HEK293 (cell line): ENCODE measurements around the gene IGF2BP1.

ENCODE experiments used
- CTCF ChIA-PET: fragments of 350-600 bp; formaldehyde crosslinking; extraction: SDS; loops from one replicate; lab custom pipeline; 2021; ENCODE audit warnings: antibody characterized with exemption; lab: Yijun Ruan, JAX
- POLR2A ChIA-PET: fragments of 300-600 bp; formaldehyde crosslinking; extraction: SDS; loops from one replicate; lab custom pipeline; 2020; ENCODE audit warnings: antibody characterized with exemption, inconsistent platforms; lab: Yijun Ruan, JAX
- H3K27ac ChIP-seq: fragments of 200-500 bp; sonication (Bioruptor generic); 2 replicates; pipeline ENCODE4 v1.5.1; 2014; ENCODE audit warnings: low read depth, low read length, control low read depth, inconsistent platforms; ENCODE audit errors: extremely low read depth
- H3K36me3 ChIP-seq, 2 experiments: fragments of 200-500 bp in 1 of 2; sonication (Bioruptor generic) in 1 of 2; 1 replicate in 1 of 2; 2 replicates in 1 of 2; pipeline ENCODE4 v1.5.1; 2014 to 2017; ENCODE audit warnings: inconsistent platforms in 2 of 2, low read length in 2 of 2; ENCODE audit not compliant: control insufficient read depth in 2 of 2, insufficient read depth in 1 of 2
- H3K4me1 ChIP-seq: fragments of 200-500 bp; sonication (Bioruptor generic); 2 replicates; pipeline ENCODE4 v1.5.1; 2014; ENCODE audit warnings: mild to moderate bottlenecking, low read length, inconsistent platforms; ENCODE audit not compliant: control insufficient read depth, insufficient read depth
- H3K4me3 ChIP-seq: 2 replicates; pipeline ENCODE4 v1.5.1; 2011; ENCODE audit warnings: low read depth, mild to moderate bottlenecking, control low read depth, low read length, moderate library complexity
- H3K9me3 ChIP-seq: fragments of 200-500 bp; sonication (Bioruptor generic); 2 replicates; pipeline ENCODE4 v1.5.1; 2014; ENCODE audit warnings: low read depth, low read length, inconsistent platforms; ENCODE audit not compliant: control insufficient read depth, insufficient read depth
- EGR2 ChIP-seq: fragments of 450-650 bp; formaldehyde crosslinking; IDR thresholded peaks from 2 replicates; pipeline ENCODE4 v1.5.1; 2016; ENCODE audit warnings: low read depth, missing biosample characterization, missing genetic modification characterization
- GLI2 ChIP-seq: fragments of 450-650 bp; formaldehyde crosslinking; IDR thresholded peaks from 2 replicates; pipeline ENCODE4; 2017; ENCODE audit warnings: missing biosample characterization, missing genetic modification characterization, low read depth, borderline replicate concordance
- GLIS1 ChIP-seq: fragments of 450-650 bp; formaldehyde crosslinking; IDR thresholded peaks from 2 replicates; pipeline ENCODE4 v1.5.1; 2016; ENCODE audit warnings: missing biosample characterization, missing genetic modification characterization
- KLF1 ChIP-seq: fragments of 450-650 bp; formaldehyde crosslinking; IDR thresholded peaks from 2 replicates; pipeline ENCODE4 v1.5.1; 2016; ENCODE audit warnings: missing biosample characterization, missing genetic modification characterization
- KLF8 ChIP-seq: fragments of 450-650 bp; formaldehyde crosslinking; IDR thresholded peaks from 2 replicates; pipeline ENCODE4 v1.5.1; 2016; ENCODE audit warnings: missing biosample characterization, missing genetic modification characterization
- PRDM1 ChIP-seq: fragments of 450-650 bp; formaldehyde crosslinking; IDR thresholded peaks from 2 replicates; pipeline ENCODE4; 2016; ENCODE audit warnings: missing biosample characterization, missing genetic modification characterization
- SETDB1 ChIP-seq: IDR thresholded peaks from one replicate; pipeline ENCODE4 v1.6.1; 2017; ENCODE audit warnings: mild to moderate bottlenecking, low read length, moderate library complexity, mixed read lengths; ENCODE audit not compliant: insufficient read length
- WT1 ChIP-seq: fragments of 450-650 bp; formaldehyde crosslinking; IDR thresholded peaks from 2 replicates; pipeline ENCODE4 v1.5.1; 2016; ENCODE audit warnings: missing biosample characterization, missing genetic modification characterization
- ZBTB48 ChIP-seq: fragments of 450-650 bp; formaldehyde crosslinking; IDR thresholded peaks from 2 replicates; pipeline ENCODE4 v1.5.1; 2016; ENCODE audit warnings: missing biosample characterization, missing genetic modification characterization
- ZFP37 ChIP-seq: fragments of 450-650 bp; formaldehyde crosslinking; IDR thresholded peaks from 2 replicates; pipeline ENCODE4 v1.5.1; 2016; ENCODE audit warnings: missing biosample characterization, missing genetic modification characterization
- ZFP41 ChIP-seq: fragments of 450-650 bp; formaldehyde crosslinking; IDR thresholded peaks from 2 replicates; pipeline ENCODE4 v1.5.1; 2016; ENCODE audit warnings: missing biosample characterization, missing genetic modification characterization, borderline replicate concordance
- ZNF10 ChIP-seq: fragments of 450-650 bp; formaldehyde crosslinking; IDR thresholded peaks from 2 replicates; pipeline ENCODE4 v1.5.1; 2017; ENCODE audit warnings: missing biosample characterization, missing genetic modification characterization
- ZNF19 ChIP-seq: fragments of 450-650 bp; formaldehyde crosslinking; IDR thresholded peaks from 2 replicates; pipeline ENCODE4; 2016; ENCODE audit warnings: missing biosample characterization, missing genetic modification characterization, low read depth
- ZNF223 ChIP-seq: fragments of 450-650 bp; formaldehyde crosslinking; IDR thresholded peaks from 2 replicates; pipeline ENCODE4 v1.5.1; 2016; ENCODE audit warnings: missing biosample characterization, missing genetic modification characterization
- ZNF341 ChIP-seq: fragments of 450-650 bp; formaldehyde crosslinking; IDR thresholded peaks from 2 replicates; pipeline ENCODE4; 2016; ENCODE audit warnings: low read depth, missing biosample characterization, missing genetic modification characterization
- ZNF416 ChIP-seq: fragments of 450-650 bp; formaldehyde crosslinking; IDR thresholded peaks from 2 replicates; pipeline ENCODE4 v1.5.1; 2016; ENCODE audit warnings: missing biosample characterization, missing genetic modification characterization
- ZNF433 ChIP-seq: fragments of 450-650 bp; formaldehyde crosslinking; IDR thresholded peaks from 2 replicates; pipeline ENCODE4 v1.5.1; 2016; ENCODE audit warnings: missing biosample characterization, missing genetic modification characterization, low read depth
- ZNF521 ChIP-seq: fragments of 450-650 bp; formaldehyde crosslinking; IDR thresholded peaks from 2 replicates; pipeline ENCODE4 v1.5.1; 2017; ENCODE audit warnings: missing biosample characterization, mild to moderate bottlenecking, missing genetic modification characterization
- ZNF600 ChIP-seq: fragments of 450-650 bp; formaldehyde crosslinking; IDR thresholded peaks from 2 replicates; pipeline ENCODE4 v1.5.1; 2016; ENCODE audit warnings: missing biosample characterization, missing genetic modification characterization
- ZNF621 ChIP-seq: fragments of 450-650 bp; formaldehyde crosslinking; IDR thresholded peaks from 2 replicates; pipeline ENCODE4 v1.5.1; 2017; ENCODE audit warnings: missing biosample characterization, missing genetic modification characterization
- ZNF626 ChIP-seq: fragments of 450-650 bp; sonication (Bioruptor Pico); formaldehyde crosslinking; IDR thresholded peaks from 2 replicates; pipeline ENCODE4 v1.5.1; 2018; ENCODE audit warnings: missing biosample characterization, missing genetic modification characterization, inconsistent platforms
- ZNF629 ChIP-seq: fragments of 450-650 bp; formaldehyde crosslinking; IDR thresholded peaks from 2 replicates; pipeline ENCODE4 v1.5.1; 2017; ENCODE audit warnings: missing biosample characterization, missing genetic modification characterization
- ZNF701 ChIP-seq: fragments of 450-650 bp; formaldehyde crosslinking; IDR thresholded peaks from 2 replicates; pipeline ENCODE4 v1.5.1; 2016; ENCODE audit warnings: missing biosample characterization, missing genetic modification characterization
- ZNF768 ChIP-seq: fragments of 450-650 bp; formaldehyde crosslinking; IDR thresholded peaks from 2 replicates; pipeline ENCODE4 v1.5.1; 2018; ENCODE audit warnings: missing biosample characterization, mild to moderate bottlenecking, missing genetic modification characterization
- TF ChIP-seq, protein P1 (sequence below): fragments of 450-650 bp; formaldehyde crosslinking; IDR thresholded peaks from 2 replicates; pipeline ENCODE4 v1.5.1; 2016; ENCODE audit warnings: missing biosample characterization, missing genetic modification characterization, borderline replicate concordance
- TF ChIP-seq, protein P2 (sequence below): fragments of 450-650 bp; IDR thresholded peaks from 2 replicates; pipeline ENCODE4 v1.5.1; 2018; ENCODE audit warnings: missing biosample characterization, missing genetic modification characterization
- TF ChIP-seq, protein P3 (sequence below): fragments of 450-650 bp; formaldehyde crosslinking; IDR thresholded peaks from 2 replicates; pipeline ENCODE4 v1.5.1; 2017; ENCODE audit warnings: missing biosample characterization, missing genetic modification characterization

The IGF2BP1 gene

DNA sequence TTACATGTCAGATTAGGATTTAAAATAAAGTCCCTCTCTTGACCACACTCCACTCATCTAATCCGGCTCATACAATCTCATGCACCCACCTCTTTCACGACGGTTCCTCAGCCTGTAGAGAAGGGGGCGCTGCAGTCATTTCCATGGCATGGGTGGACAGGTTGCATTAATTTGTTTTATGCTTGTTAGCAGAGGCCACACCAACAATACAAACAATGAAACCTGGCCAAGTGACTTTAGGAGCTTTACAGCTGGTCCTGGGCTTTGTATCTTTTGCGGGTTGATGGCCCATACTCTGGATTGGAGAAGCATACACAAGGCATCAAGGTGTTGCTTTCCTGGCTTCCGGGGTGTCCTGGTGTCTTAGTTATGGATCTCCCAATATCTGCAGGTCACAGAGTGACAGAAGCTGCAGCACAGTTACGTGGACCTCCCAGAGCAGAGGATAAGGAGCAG, 42.9 kb upstream of the IGF2BP1 start (continued):
- TF ChIP-seq ZNF701 (tag by site-specific recombination) (no peak), ZNF521 (no peak), ZBTB48 (tag by site-specific recombination) (peak; percentile 75), ZNF10 (tag by site-specific recombination) (no peak), ZNF629 (no peak), ZNF433 (no peak)
- TF ChIP-seq, protein P1, sequence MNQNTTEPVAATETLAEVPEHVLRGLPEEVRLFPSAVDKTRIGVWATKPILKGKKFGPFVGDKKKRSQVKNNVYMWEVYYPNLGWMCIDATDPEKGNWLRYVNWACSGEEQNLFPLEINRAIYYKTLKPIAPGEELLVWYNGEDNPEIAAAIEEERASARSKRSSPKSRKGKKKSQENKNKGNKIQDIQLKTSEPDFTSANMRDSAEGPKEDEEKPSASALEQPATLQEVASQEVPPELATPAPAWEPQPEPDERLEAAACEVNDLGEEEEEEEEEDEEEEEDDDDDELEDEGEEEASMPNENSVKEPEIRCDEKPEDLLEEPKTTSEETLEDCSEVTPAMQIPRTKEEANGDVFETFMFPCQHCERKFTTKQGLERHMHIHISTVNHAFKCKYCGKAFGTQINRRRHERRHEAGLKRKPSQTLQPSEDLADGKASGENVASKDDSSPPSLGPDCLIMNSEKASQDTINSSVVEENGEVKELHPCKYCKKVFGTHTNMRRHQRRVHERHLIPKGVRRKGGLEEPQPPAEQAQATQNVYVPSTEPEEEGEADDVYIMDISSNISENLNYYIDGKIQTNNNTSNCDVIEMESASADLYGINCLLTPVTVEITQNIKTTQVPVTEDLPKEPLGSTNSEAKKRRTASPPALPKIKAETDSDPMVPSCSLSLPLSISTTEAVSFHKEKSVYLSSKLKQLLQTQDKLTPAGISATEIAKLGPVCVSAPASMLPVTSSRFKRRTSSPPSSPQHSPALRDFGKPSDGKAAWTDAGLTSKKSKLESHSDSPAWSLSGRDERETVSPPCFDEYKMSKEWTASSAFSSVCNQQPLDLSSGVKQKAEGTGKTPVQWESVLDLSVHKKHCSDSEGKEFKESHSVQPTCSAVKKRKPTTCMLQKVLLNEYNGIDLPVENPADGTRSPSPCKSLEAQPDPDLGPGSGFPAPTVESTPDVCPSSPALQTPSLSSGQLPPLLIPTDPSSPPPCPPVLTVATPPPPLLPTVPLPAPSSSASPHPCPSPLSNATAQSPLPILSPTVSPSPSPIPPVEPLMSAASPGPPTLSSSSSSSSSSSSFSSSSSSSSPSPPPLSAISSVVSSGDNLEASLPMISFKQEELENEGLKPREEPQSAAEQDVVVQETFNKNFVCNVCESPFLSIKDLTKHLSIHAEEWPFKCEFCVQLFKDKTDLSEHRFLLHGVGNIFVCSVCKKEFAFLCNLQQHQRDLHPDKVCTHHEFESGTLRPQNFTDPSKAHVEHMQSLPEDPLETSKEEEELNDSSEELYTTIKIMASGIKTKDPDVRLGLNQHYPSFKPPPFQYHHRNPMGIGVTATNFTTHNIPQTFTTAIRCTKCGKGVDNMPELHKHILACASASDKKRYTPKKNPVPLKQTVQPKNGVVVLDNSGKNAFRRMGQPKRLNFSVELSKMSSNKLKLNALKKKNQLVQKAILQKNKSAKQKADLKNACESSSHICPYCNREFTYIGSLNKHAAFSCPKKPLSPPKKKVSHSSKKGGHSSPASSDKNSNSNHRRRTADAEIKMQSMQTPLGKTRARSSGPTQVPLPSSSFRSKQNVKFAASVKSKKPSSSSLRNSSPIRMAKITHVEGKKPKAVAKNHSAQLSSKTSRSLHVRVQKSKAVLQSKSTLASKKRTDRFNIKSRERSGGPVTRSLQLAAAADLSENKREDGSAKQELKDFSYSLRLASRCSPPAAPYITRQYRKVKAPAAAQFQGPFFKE (tag by site-specific recombination), result no peak

DNA sequence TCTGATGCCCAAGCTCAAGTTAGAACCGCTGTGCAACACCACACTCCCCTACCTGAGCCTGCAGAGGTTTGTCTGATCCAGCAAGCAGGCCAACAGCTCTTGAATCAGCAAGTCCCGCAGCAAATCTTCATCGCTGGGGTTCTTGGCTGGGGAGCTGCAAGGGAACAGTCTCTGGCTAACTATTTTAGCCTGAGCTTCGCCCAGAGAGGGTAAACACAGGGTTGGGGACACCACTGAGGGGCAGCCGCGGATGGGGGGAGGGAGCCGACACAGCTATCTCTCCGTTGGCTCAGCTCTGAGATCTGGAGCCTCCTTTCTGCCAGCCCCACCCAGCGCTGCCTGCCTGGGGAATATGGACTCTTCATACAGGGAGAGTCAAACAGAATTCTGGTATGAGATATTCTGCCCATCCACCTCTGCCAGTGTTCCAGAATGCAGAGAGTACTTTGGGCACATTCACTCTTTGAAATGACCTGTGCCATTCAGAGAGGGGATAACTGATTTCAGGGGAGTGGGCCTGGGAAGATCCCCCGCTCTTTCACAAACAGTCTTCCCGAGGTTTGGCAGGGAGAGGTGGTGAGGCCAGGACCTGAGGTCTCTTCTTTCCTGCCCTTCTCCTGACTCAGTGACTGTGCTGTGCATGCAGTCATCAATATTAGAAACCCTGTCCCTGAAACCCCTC, 36.2 kb upstream of the IGF2BP1 start:
- H3K9me3 ChIP-seq, result no peaks in the 10 kb centered on the region
- H3K36me3 ChIP-seq, result no peaks in the 10 kb centered on the region
- CTCF ChIA-PET, result interaction anchor here (0.6 to 3.3 kb wide), 7 partner anchors 7 to 157 kb away, joined by 3 to 18 read pairs (median 3); no protein-coding TSS in a partner anchor
- no peak overlapping the region for H3K4me3 ChIP-seq
- POLR2A ChIA-PET, result interaction anchor here (0.7 to 3.4 kb wide), 6 partner anchors 10 to 36 kb away, joined by 3 to 24 read pairs (median 6); partner anchors contain the start of genes IGF2BP1 and SNF8
- no peak overlapping the region for H3K27ac ChIP-seq
- H3K4me1 ChIP-seq, result no peaks in the 10 kb centered on the region; the same call in 1 of the 2 replicates
- TF ChIP-seq SETDB1, result no peak
- TF ChIP-seq ZNF626, result no peak
- TF ChIP-seq EGR2 (tag by site-specific recombination), result no peak
- TF ChIP-seq ZNF416 (tag by site-specific recombination), result no peak
- TF ChIP-seq, protein P2, sequence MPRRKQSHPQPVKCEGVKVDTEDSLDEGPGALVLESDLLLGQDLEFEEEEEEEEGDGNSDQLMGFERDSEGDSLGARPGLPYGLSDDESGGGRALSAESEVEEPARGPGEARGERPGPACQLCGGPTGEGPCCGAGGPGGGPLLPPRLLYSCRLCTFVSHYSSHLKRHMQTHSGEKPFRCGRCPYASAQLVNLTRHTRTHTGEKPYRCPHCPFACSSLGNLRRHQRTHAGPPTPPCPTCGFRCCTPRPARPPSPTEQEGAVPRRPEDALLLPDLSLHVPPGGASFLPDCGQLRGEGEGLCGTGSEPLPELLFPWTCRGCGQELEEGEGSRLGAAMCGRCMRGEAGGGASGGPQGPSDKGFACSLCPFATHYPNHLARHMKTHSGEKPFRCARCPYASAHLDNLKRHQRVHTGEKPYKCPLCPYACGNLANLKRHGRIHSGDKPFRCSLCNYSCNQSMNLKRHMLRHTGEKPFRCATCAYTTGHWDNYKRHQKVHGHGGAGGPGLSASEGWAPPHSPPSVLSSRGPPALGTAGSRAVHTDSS (tag by site-specific recombination), result no peak
- TF ChIP-seq PRDM1, result no peak
- no peak for TF ChIP-seq KLF8
- TF ChIP-seq GLI2 (tag by site-specific recombination), result no peak
- no peak for TF ChIP-seq WT1
- no peak for TF ChIP-seq ZFP37 (tag by site-specific recombination)
- TF ChIP-seq ZNF341, result 0 out of 2 replicates have a peak, but pooled peaks have one; percentile 11
- TF ChIP-seq KLF1 (tag by site-specific recombination), result no peak
- TF ChIP-seq ZNF768, result no peak
- TF ChIP-seq, protein P3, sequence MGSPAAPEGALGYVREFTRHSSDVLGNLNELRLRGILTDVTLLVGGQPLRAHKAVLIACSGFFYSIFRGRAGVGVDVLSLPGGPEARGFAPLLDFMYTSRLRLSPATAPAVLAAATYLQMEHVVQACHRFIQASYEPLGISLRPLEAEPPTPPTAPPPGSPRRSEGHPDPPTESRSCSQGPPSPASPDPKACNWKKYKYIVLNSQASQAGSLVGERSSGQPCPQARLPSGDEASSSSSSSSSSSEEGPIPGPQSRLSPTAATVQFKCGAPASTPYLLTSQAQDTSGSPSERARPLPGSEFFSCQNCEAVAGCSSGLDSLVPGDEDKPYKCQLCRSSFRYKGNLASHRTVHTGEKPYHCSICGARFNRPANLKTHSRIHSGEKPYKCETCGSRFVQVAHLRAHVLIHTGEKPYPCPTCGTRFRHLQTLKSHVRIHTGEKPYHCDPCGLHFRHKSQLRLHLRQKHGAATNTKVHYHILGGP (tag by site-specific recombination), result no peak
- TF ChIP-seq ZNF621 (tag by site-specific recombination), result no peak
- peak; percentile 28; the same call in 1 of the 2 replicates for TF ChIP-seq GLIS1 (tag by site-specific recombination)
- no peak for TF ChIP-seq ZFP41 (tag by site-specific recombination)
- TF ChIP-seq ZNF600, result peak; percentile 16
- no peak for TF ChIP-seq ZNF19 (tag by site-specific recombination)
- no peak for TF ChIP-seq ZNF223 (tag by site-specific recombination)
